AG04450 (cell line): ENCODE results near the gene BRD7. TPM values are rescaled to one million over a fixed set of nuclear protein-coding genes. Genes with fewer than 3 reads are reported as not detected.

Experiments
- CTCF ChIA-PET: fragments of 300-600, 350-600 bp; formaldehyde crosslinking; extraction: SDS; loops from one replicate; lab custom pipeline; 2022; ENCODE audit warnings: antibody characterized with exemption, inconsistent platforms; lab: Charles Lee
- POLR2A ChIA-PET: fragments of 350-600 bp; formaldehyde crosslinking; extraction: SDS; loops from one replicate; lab custom pipeline; 2021; ENCODE audit warnings: antibody characterized with exemption, inconsistent platforms; lab: Yijun Ruan, JAX
- DNase-seq: peaks from one replicate; pipeline ENCODE4 v3.0.0-alpha.2; 2011; ENCODE audit warnings: low read depth, low spot score
- H3K27ac ChIP-seq: one replicate; pipeline ENCODE4 v1.5.1; 2012; ENCODE audit warnings: low read depth, low read length, control low read depth
- H3K27me3 ChIP-seq: one replicate; pipeline ENCODE4 v1.6.0; 2012; ENCODE audit warnings: low read length; ENCODE audit not compliant: control insufficient read depth, insufficient read depth
- H3K4me3 ChIP-seq: 2 replicates; pipeline ENCODE4 v1.5.1; 2011; ENCODE audit warnings: mild to moderate bottlenecking, low read depth, low read length, control low read depth
- H3K9me3 ChIP-seq: 2 replicates; pipeline ENCODE4 v1.5.1; 2012; ENCODE audit warnings: low read length; ENCODE audit not compliant: control insufficient read depth, insufficient read depth
- CTCF ChIP-seq: IDR thresholded peaks from 2 replicates; pipeline ENCODE4 v1.5.1; 2011; ENCODE audit warnings: low read depth, low read length, control low read depth, inconsistent platforms
- polyA plus RNA-seq: library from polyadenylated mRNA; depleted of rRNA; stranded (reverse); fragments of >200 nt; gene quantifications from 2 replicates; pipeline ENCODE4 v1.2.3, GENCODE V29; 2011

Gene BRD7
- polyA plus RNA-seq, 1 experiment: 69.2 TPM

- Histone ChIP-seq H3K9me3 (peaks cover 4% of the 10 kb centered on the region), H3K4me3 (no peak overlapping the region), H3K27me3 (no peaks in the 10 kb centered on the region), H3K27ac (no peak overlapping the region)
- CTCF ChIA-PET: no interaction called here
- POLR2A ChIA-PET: interaction anchor here (0.6 to 0.7 kb wide), 3 partner anchors 17 to 118 kb away, joined by 3 to 6 read pairs (median 3); no protein-coding TSS in a partner anchor
- no peak for TF ChIP-seq CTCF
- DNase-seq: no peak
Observed at GRCh38 chr16:50286681-50287080, 82.1 kb downstream of the BRD7 start.

- no peak overlapping the region for H3K4me3 ChIP-seq
- no peak for TF ChIP-seq CTCF
- DNase-seq: no peak
- ChIA-PET POLR2A (no interaction called here), CTCF (no interaction called here)
- H3K27ac ChIP-seq: no peak overlapping the region
- no peaks in the 10 kb centered on the region for H3K27me3 ChIP-seq
- H3K9me3 ChIP-seq: peaks cover 4% of the 10 kb centered on the region
Observed at GRCh38 chr16:50285406-50286003, 83.3 kb downstream of the BRD7 start.

- no peak for TF ChIP-seq CTCF
- POLR2A ChIA-PET: no interaction called here
- CTCF ChIA-PET: interaction anchor here (0.6 kb wide), 1 partner anchor 259 kb away, joined by 3 read pairs; the partner anchor contains the start of gene CNEP1R1
- no peak for DNase-seq
- Histone ChIP-seq H3K27me3 (no peaks in the 10 kb centered on the region), H3K9me3 (peaks cover 4% of the 10 kb centered on the region), H3K4me3 (no peak overlapping the region), H3K27ac (no peak overlapping the region)
Observed at GRCh38 chr16:50284131-50284911, 84.5 kb downstream of the BRD7 start.

- no peak for DNase-seq
- TF ChIP-seq CTCF: no peak
- H3K27me3 ChIP-seq: no peaks in the 10 kb centered on the region
- no peak overlapping the region for H3K4me3 ChIP-seq
- H3K27ac ChIP-seq: no peak overlapping the region
- H3K9me3 ChIP-seq: peaks cover 4% of the 10 kb centered on the region
- CTCF ChIA-PET: interaction anchor here (1.3 to 1.4 kb wide), 2 partner anchors 73 to 524 kb away, joined by 3 read pairs; no protein-coding TSS in a partner anchor
- POLR2A ChIA-PET: no interaction called here
Observed at GRCh38 chr16:50282955-50283631, 85.7 kb downstream of the BRD7 start.
